MM.1S (cell line): Measurements from ENCODE around the gene PTCRA.

Experiments used
- DNase-seq: peaks from one replicate; pipeline ENCODE4 v3.0.0-alpha.2; 2015
- H2AFZ ChIP-seq: fragments of 300-600 bp; sonication (generic); 2 replicates; pipeline ENCODE4 v1.6.0; 2016; ENCODE audit warnings: antibody characterized with exemption, low read length
- H3F3A ChIP-seq: fragments of 300-600 bp; sonication (generic); 2 replicates; pipeline ENCODE4 v1.6.1; 2016; ENCODE audit warnings: mild to moderate bottlenecking, antibody characterized with exemption, low read length, moderate library complexity, mixed read lengths; ENCODE audit not compliant: insufficient read depth
- H3K27ac ChIP-seq: fragments of 300-600 bp; sonication (generic); 2 replicates; pipeline ENCODE4 v1.5.1; 2016; ENCODE audit warnings: mild to moderate bottlenecking, low read length
- H3K27me3 ChIP-seq: fragments of 300-600 bp; sonication (generic); replicated peaks from 2 replicates; pipeline ENCODE4 v1.6.0; 2016; ENCODE audit warnings: low read length; ENCODE audit not compliant: insufficient read depth
- H3K36me3 ChIP-seq: fragments of 300-600 bp; sonication (generic); replicated peaks from 2 replicates; pipeline ENCODE4 v1.6.1; 2016; ENCODE audit warnings: mild to moderate bottlenecking, low read length, mixed read lengths; ENCODE audit not compliant: insufficient read depth
- H3K4me1 ChIP-seq: fragments of 300-600 bp; sonication (generic); 2 replicates; pipeline ENCODE4 v1.6.1; 2016; ENCODE audit warnings: low read length, mixed read lengths
- H3K4me2 ChIP-seq: fragments of 300-600 bp; sonication (generic); 2 replicates; pipeline ENCODE4 v1.6.0; 2016; ENCODE audit warnings: low read depth, low read length
- H3K4me3 ChIP-seq: fragments of 300-600 bp; sonication (generic); 2 replicates; pipeline ENCODE4 v1.5.1; 2016; ENCODE audit warnings: low read length, mixed read lengths
- H3K79me2 ChIP-seq: fragments of 300-600 bp; sonication (generic); 2 replicates; pipeline ENCODE4 v1.6.1; 2016; ENCODE audit warnings: mixed run types, low read length, mixed read lengths
- H3K9ac ChIP-seq: fragments of 300-600 bp; sonication (generic); 2 replicates; pipeline ENCODE4 v1.6.1; 2016; ENCODE audit warnings: low read length, mixed read lengths
- H3K9me2 ChIP-seq: fragments of 300-600 bp; sonication (generic); replicated peaks from 2 replicates; pipeline ENCODE4 v1.6.1; 2016; ENCODE audit warnings: mild to moderate bottlenecking, low read length, mixed read lengths; ENCODE audit not compliant: insufficient read depth
- H3K9me3 ChIP-seq: fragments of 300-600 bp; sonication (generic); replicated peaks from 2 replicates; pipeline ENCODE4 v1.6.1; 2016; ENCODE audit warnings: mild to moderate bottlenecking, low read length, mixed read lengths; ENCODE audit not compliant: insufficient read depth
- H4K20me1 ChIP-seq: fragments of 300-600 bp; sonication (generic); 2 replicates; pipeline ENCODE4 v1.6.1; 2016; ENCODE audit warnings: mild to moderate bottlenecking, low read length, moderate library complexity, mixed read lengths; ENCODE audit not compliant: insufficient read depth
- CTCF ChIP-seq: fragments of 300-600 bp; sonication (generic); IDR thresholded peaks from 2 replicates; pipeline ENCODE4 v1.5.1; 2016; ENCODE audit warnings: antibody characterized with exemption, low read length, mixed read lengths
- EZH2 ChIP-seq: fragments of 300-600 bp; sonication (generic); optimal IDR thresholded peaks from 2 replicates; pipeline ENCODE3; 2017; ENCODE audit warnings: low read depth, mild to moderate bottlenecking, antibody characterized with exemption, low read length, mixed read lengths
- EZH2phosphoT487 ChIP-seq: fragments of 300-600 bp; sonication (generic); IDR thresholded peaks from 2 replicates; pipeline ENCODE4 v1.6.1; 2018; ENCODE audit warnings: antibody characterized with exemption, low read length

The PTCRA gene

GRCh38 chr6:42963179-42963854 lies 47.5 kb downstream of the PTCRA start:
- H4K20me1 ChIP-seq, result no peaks in the 10 kb centered on the region
- H3K9me3 ChIP-seq, result no peaks in the 10 kb centered on the region
- H3K9ac ChIP-seq, result no peak overlapping the region
- no peaks in the 10 kb centered on the region for H3K27me3 ChIP-seq
- TF ChIP-seq EZH2, result no peak
- H3K4me3 ChIP-seq, result no peak overlapping the region
- no peaks in the 10 kb centered on the region for H3K4me1 ChIP-seq
- H3F3A ChIP-seq, result no peaks in the 10 kb centered on the region
- H3K79me2 ChIP-seq, result no peaks in the 10 kb centered on the region
- no peak overlapping the region for H3K27ac ChIP-seq
- H3K9me2 ChIP-seq, result no peaks in the 10 kb centered on the region
- no peak for DNase-seq
- H2AFZ ChIP-seq, result no peak overlapping the region
- no peaks in the 10 kb centered on the region for H3K36me3 ChIP-seq
- no peak overlapping the region for H3K4me2 ChIP-seq

GRCh38 chr6:42963855-42964605 lies 48.2 kb downstream of the PTCRA start:
- H4K20me1 ChIP-seq, result no peaks in the 10 kb centered on the region
- H3K27me3 ChIP-seq, result no peaks in the 10 kb centered on the region
- no peaks in the 10 kb centered on the region for H3K9me2 ChIP-seq
- no peak overlapping the region for H2AFZ ChIP-seq
- no peak overlapping the region for H3K4me2 ChIP-seq
- H3K4me3 ChIP-seq, result no peak overlapping the region
- no peak overlapping the region for H3K9ac ChIP-seq
- H3K36me3 ChIP-seq, result no peaks in the 10 kb centered on the region
- no peaks in the 10 kb centered on the region for H3K4me1 ChIP-seq
- no peaks in the 10 kb centered on the region for H3K9me3 ChIP-seq
- H3K79me2 ChIP-seq, result no peaks in the 10 kb centered on the region
- DNase-seq, result peak; percentile 31
- TF ChIP-seq EZH2 (no peak), CTCF (peak; percentile 26; the same call in 1 of the 2 replicates), EZH2phosphoT487 (no peak)
- H3K27ac ChIP-seq, result no peak overlapping the region
- no peaks in the 10 kb centered on the region for H3F3A ChIP-seq

GRCh38 chr6:42966571-42966970 lies 50.7 kb downstream of the PTCRA start:
- H3K4me2 ChIP-seq, result no peak overlapping the region
- H2AFZ ChIP-seq, result no peak overlapping the region
- H3K27me3 ChIP-seq, result no peaks in the 10 kb centered on the region
- no peak for DNase-seq
- no peaks in the 10 kb centered on the region for H3K36me3 ChIP-seq
- no peaks in the 10 kb centered on the region for H4K20me1 ChIP-seq
- H3K4me1 ChIP-seq, result no peaks in the 10 kb centered on the region
- H3K9ac ChIP-seq, result no peak overlapping the region
- H3K27ac ChIP-seq, result no peak overlapping the region
- H3K79me2 ChIP-seq, result no peaks in the 10 kb centered on the region
- no peaks in the 10 kb centered on the region for H3F3A ChIP-seq
- TF ChIP-seq EZH2phosphoT487 (no peak), EZH2 (no peak), CTCF (no peak)
- H3K9me3 ChIP-seq, result no peaks in the 10 kb centered on the region
- no peaks in the 10 kb centered on the region for H3K9me2 ChIP-seq
- no peak overlapping the region for H3K4me3 ChIP-seq

GRCh38 chr6:42967228-42967627 lies 51.4 kb downstream of the PTCRA start:
- no peak overlapping the region for H3K4me3 ChIP-seq
- H3F3A ChIP-seq, result no peaks in the 10 kb centered on the region
- H3K36me3 ChIP-seq, result no peaks in the 10 kb centered on the region
- H3K4me1 ChIP-seq, result no peaks in the 10 kb centered on the region
- no peak overlapping the region for H3K9ac ChIP-seq
- no peak overlapping the region for H3K4me2 ChIP-seq
- no peak for DNase-seq
- H3K9me2 ChIP-seq, result no peaks in the 10 kb centered on the region
- H4K20me1 ChIP-seq, result no peaks in the 10 kb centered on the region
- no peak overlapping the region for H2AFZ ChIP-seq
- no peaks in the 10 kb centered on the region for H3K9me3 ChIP-seq
- H3K79me2 ChIP-seq, result no peaks in the 10 kb centered on the region
- no peaks in the 10 kb centered on the region for H3K27me3 ChIP-seq
- no peak overlapping the region for H3K27ac ChIP-seq
- no peak for TF ChIP-seq CTCF
- no peak for TF ChIP-seq EZH2phosphoT487
- no peak for TF ChIP-seq EZH2
